Rectal smooth muscle tissue (tissue), 1 donor: Measurements from ENCODE around the gene AGBL3.

Experiments used
- H3K27ac ChIP-seq: one replicate; pipeline ENCODE4 v1.7.0; 2013; ENCODE audit warnings: low read depth, low read length, inconsistent platforms
- H3K27me3 ChIP-seq: one replicate; pipeline ENCODE4 v1.7.0; 2013; ENCODE audit warnings: low read length; ENCODE audit not compliant: control insufficient read depth, insufficient read depth
- H3K36me3 ChIP-seq: one replicate; pipeline ENCODE4 v1.7.0; 2013; ENCODE audit warnings: low read length; ENCODE audit not compliant: control insufficient read depth, insufficient read depth
- H3K4me1 ChIP-seq: one replicate; pipeline ENCODE4 v1.7.0; 2013; ENCODE audit warnings: low read length; ENCODE audit not compliant: control insufficient read depth, insufficient read depth
- H3K4me3 ChIP-seq: one replicate; pipeline ENCODE4 v1.7.0; 2013; ENCODE audit warnings: low read length
- H3K9ac ChIP-seq: one replicate; pipeline ENCODE4 v1.7.0; 2013; ENCODE audit warnings: low read length

Gene AGBL3

GRCh38 chr7:135159359-135160085 is 173.2 kb downstream of the AGBL3 start:
- Histone ChIP-seq H3K4me1 (no peaks in the 10 kb centered on the region), H3K36me3 (peaks cover 6% of the 10 kb centered on the region), H3K27me3 (no peaks in the 10 kb centered on the region), H3K9ac (no peak overlapping the region), H3K4me3 (no peak overlapping the region), H3K27ac (no peak overlapping the region)

- H3K36me3 ChIP-seq: peaks cover 12% of the 10 kb centered on the region
- no peak overlapping the region for H3K4me3 ChIP-seq
- no peak overlapping the region for H3K9ac ChIP-seq
- no peaks in the 10 kb centered on the region for H3K27me3 ChIP-seq
- no peak overlapping the region for H3K27ac ChIP-seq
- H3K4me1 ChIP-seq: no peaks in the 10 kb centered on the region
Measured at GRCh38 chr7:135160098-135160857, 174.0 kb downstream of the AGBL3 start.

GRCh38 chr7:135160858-135161653 is 174.7 kb downstream of the AGBL3 start:
- Histone ChIP-seq H3K4me1 (no peaks in the 10 kb centered on the region), H3K27me3 (no peaks in the 10 kb centered on the region), H3K36me3 (peaks cover 12% of the 10 kb centered on the region), H3K27ac (no peak overlapping the region), H3K4me3 (no peak overlapping the region), H3K9ac (no peak overlapping the region)

- Histone ChIP-seq H3K4me3 (no peak overlapping the region), H3K36me3 (peaks cover 12% of the 10 kb centered on the region), H3K9ac (no peak overlapping the region), H3K27ac (no peak overlapping the region), H3K27me3 (no peaks in the 10 kb centered on the region), H3K4me1 (no peaks in the 10 kb centered on the region)
Measured at GRCh38 chr7:135161669-135162068, 175.4 kb downstream of the AGBL3 start.

- Histone ChIP-seq H3K27ac (no peak overlapping the region), H3K9ac (no peak overlapping the region), H3K4me3 (no peak overlapping the region), H3K36me3 (peaks cover 16% of the 10 kb centered on the region), H3K4me1 (no peaks in the 10 kb centered on the region), H3K27me3 (no peaks in the 10 kb centered on the region)
Measured at GRCh38 chr7:135162382-135163001, 176.2 kb downstream of the AGBL3 start.

- Histone ChIP-seq H3K4me1 (peaks cover 3% of the 10 kb centered on the region), H3K27me3 (no peaks in the 10 kb centered on the region), H3K4me3 (no peak overlapping the region), H3K36me3 (peaks cover 22% of the 10 kb centered on the region), H3K27ac (no peak overlapping the region), H3K9ac (no peak overlapping the region)
Measured at GRCh38 chr7:135164357-135165061, 178.2 kb downstream of the AGBL3 start.

GRCh38 chr7:135165862-135166261 is 179.6 kb downstream of the AGBL3 start:
- no peak overlapping the region for H3K4me3 ChIP-seq
- no peak overlapping the region for H3K9ac ChIP-seq
- H3K27me3 ChIP-seq: no peaks in the 10 kb centered on the region
- H3K27ac ChIP-seq: no peak overlapping the region
- H3K4me1 ChIP-seq: peaks cover 6% of the 10 kb centered on the region
- H3K36me3 ChIP-seq: peaks cover 22% of the 10 kb centered on the region

- Histone ChIP-seq H3K4me1 (peaks cover 6% of the 10 kb centered on the region), H3K9ac (no peak overlapping the region)
Measured at GRCh38 chr7:135166338-135166990, 180.2 kb downstream of the AGBL3 start.

GRCh38 chr7:135167365-135167917 is 181.1 kb downstream of the AGBL3 start:
- Histone ChIP-seq H3K9ac (no peak overlapping the region), H3K27me3 (no peaks in the 10 kb centered on the region), H3K4me1 (peaks cover 6% of the 10 kb centered on the region), H3K4me3 (no peak overlapping the region), H3K27ac (no peak overlapping the region), H3K36me3 (peaks cover 22% of the 10 kb centered on the region)

More at GRCh38 chr7:135166338-135166990, 180.2 kb downstream of the AGBL3 start:
- Histone ChIP-seq H3K4me3 (no peak overlapping the region), H3K27ac (no peak overlapping the region), H3K27me3 (no peaks in the 10 kb centered on the region), H3K36me3 (peaks cover 22% of the 10 kb centered on the region)

- H3K4me3 ChIP-seq: no peak overlapping the region
- H3K9ac ChIP-seq: no peak overlapping the region
- no peaks in the 10 kb centered on the region for H3K27me3 ChIP-seq
- no peak overlapping the region for H3K27ac ChIP-seq
- peaks cover 6% of the 10 kb centered on the region for H3K4me1 ChIP-seq
- peaks cover 22% of the 10 kb centered on the region for H3K36me3 ChIP-seq
Measured at GRCh38 chr7:135168001-135168400, 181.7 kb downstream of the AGBL3 start.

GRCh38 chr7:135168489-135169140 is 182.3 kb downstream of the AGBL3 start:
- peak overlapping the region; percentile 66 for H3K4me3 ChIP-seq
- H3K27ac ChIP-seq: no peak overlapping the region
- peaks cover 22% of the 10 kb centered on the region for H3K36me3 ChIP-seq
- H3K27me3 ChIP-seq: no peaks in the 10 kb centered on the region
- peaks cover 6% of the 10 kb centered on the region for H3K4me1 ChIP-seq
- no peak overlapping the region for H3K9ac ChIP-seq
